ENCODE results near the gene CUL9. TPM values are rescaled to one million over a fixed set of nuclear protein-coding genes. Genes with fewer than 3 reads are reported as not detected.

Gene CUL9
- total RNA-seq, 4 donors from 2014 or later = 31.0 to 52.6 (median 38.8) TPM

DNA sequence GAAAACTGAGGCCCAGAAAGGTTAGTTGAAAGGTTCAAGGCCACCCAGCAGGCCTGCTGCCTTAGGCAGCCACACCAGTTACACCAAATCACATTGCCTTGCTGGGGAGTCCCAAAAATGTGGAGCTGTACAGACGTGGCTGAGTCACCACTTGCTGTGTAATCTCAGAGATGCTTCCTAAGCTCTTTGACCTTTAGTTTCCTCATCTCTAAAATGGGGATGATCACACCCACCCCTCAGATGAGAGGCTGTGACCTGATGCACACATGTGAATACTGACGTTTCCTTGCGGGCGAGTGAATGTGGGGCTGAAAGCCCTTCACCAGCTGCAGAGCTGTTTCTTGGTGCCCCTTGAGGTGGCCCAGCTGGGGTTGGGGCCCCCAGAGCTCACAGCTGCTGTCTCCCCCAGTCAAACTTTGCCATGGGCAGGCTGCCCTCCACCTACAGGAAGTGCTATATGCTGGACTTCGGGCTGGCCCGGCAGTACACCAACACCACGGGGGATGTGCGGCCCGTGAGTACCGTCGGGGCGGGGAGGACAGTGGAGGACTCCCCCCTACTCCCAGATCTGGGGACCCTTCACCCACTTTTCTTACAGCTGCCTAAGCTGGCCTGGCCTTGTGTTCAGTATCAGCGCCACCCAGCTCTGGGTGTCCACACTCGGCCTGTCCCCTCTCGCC lies 72.3 kb downstream of the CUL9 start:
- TF ChIP-seq POLR2A (IDR thresholded peaks at IDR 0.05) = no peak
- TF ChIP-seq, protein P1, sequence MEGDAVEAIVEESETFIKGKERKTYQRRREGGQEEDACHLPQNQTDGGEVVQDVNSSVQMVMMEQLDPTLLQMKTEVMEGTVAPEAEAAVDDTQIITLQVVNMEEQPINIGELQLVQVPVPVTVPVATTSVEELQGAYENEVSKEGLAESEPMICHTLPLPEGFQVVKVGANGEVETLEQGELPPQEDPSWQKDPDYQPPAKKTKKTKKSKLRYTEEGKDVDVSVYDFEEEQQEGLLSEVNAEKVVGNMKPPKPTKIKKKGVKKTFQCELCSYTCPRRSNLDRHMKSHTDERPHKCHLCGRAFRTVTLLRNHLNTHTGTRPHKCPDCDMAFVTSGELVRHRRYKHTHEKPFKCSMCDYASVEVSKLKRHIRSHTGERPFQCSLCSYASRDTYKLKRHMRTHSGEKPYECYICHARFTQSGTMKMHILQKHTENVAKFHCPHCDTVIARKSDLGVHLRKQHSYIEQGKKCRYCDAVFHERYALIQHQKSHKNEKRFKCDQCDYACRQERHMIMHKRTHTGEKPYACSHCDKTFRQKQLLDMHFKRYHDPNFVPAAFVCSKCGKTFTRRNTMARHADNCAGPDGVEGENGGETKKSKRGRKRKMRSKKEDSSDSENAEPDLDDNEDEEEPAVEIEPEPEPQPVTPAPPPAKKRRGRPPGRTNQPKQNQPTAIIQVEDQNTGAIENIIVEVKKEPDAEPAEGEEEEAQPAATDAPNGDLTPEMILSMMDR (IDR thresholded peaks at IDR 0.05) = no peak
- Histone ChIP-seq H3K27me3 (no peaks in the 10 kb centered on the region), H3K4me3 (no peak overlapping the region), H3K27ac (no peak overlapping the region), H3K9me3 (no peaks in the 10 kb centered on the region), H3K36me3 (no peaks in the 10 kb centered on the region), H3K4me1 (no peaks in the 10 kb centered on the region)
- DNase-seq = no peak
- intact Hi-C loops (cut with DNase I; ENCODE audit: low total_unique reads) = no loop called here

DNA sequence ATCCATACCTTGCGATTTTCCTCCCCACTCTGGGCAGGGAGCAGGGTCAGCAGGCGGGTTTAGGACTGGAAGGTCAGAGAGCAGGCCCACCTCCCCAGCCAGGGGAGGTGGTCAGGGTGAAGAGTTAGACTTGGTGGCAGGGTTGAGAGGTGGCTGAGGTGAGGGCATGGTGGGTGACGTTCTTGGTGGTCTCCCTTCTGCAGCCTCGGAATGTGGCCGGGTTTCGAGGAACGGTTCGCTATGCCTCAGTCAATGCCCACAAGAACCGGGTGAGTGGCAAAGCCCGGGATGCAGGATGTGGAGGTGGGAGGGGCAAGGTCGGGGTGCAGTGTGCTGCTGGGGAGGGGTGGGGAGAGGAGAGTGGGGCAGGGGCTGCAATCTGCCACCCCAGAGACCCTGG lies 72.8 kb downstream of the CUL9 start:
- Histone ChIP-seq H3K27me3 (no peaks in the 10 kb centered on the region), H3K4me3 (no peak overlapping the region), H3K27ac (no peak overlapping the region), H3K36me3 (no peaks in the 10 kb centered on the region), H3K9me3 (no peaks in the 10 kb centered on the region), H3K4me1 (no peaks in the 10 kb centered on the region)
- DNase-seq = no peak
- intact Hi-C loops (cut with DNase I; ENCODE audit: low total_unique reads) = no loop called here
- TF ChIP-seq POLR2A (IDR thresholded peaks at IDR 0.05) = no peak
- TF ChIP-seq, protein P1 (IDR thresholded peaks at IDR 0.05) = no peak

DNA sequence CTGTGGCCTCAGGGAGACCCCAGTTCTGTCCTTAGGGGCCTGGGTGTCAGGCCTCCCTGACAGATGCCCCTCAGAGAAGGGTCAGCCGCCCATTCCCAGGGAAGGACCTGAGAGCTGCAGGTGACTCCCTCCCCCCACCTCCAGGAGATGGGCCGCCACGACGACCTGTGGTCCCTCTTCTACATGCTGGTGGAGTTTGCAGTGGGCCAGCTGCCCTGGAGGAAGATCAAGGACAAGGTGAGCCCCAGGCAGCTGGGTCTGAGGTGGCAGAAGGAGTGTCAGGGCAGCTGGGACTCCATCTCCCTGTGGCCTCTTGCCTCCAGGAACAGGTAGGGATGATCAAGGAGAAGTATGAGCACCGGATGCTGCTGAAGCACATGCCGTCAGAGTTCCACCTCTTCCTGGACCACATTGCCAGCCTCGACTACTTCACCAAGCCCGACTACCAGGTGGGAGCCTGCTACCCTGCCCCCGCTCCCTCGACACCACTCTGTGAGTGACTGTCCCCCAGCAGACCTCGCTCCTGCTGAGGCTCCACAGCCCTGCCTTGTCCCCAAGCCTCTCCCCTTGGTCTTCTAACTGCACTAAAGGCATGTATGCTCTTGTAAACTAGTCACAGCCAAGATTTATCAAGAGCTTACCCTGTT lies 73.5 kb downstream of the CUL9 start:
- TF ChIP-seq, protein P1 (IDR thresholded peaks at IDR 0.05) = no peak
- TF ChIP-seq POLR2A (IDR thresholded peaks at IDR 0.05) = no peak

DNA sequence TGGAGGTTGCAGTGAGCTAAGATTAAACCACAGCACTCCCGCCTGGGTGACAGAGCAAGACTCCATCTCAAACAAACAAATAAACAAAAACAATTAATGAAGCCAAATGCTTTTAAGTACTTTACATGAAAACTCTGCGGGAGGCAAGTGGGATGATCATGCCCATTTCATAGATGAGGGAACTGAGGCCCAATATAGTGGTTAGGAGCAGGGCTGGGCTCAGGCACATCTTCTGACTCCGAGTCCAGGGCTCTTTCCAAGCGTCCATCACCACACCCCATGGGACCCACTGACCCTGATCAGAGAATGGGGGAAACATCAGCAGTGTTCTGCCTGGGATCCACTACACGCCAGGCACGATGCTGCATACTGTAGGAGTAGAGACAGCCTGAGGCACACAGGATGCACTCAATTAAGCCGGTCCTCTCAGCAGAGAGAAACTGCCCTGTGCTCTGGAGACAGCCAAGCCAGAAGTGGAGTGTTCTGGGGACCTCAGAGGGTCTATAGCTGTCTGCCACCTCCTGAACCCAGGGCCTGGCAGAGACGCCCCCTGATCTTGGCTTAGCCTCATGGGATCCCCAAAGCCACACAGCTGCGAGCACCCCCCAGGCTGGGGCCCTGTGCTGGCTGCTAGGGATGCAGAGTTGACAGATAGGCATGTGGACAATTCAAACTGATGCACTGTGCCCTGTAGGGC lies 74.8 kb downstream of the CUL9 start:
- Histone ChIP-seq H3K27me3 (no peaks in the 10 kb centered on the region), H3K9me3 (no peaks in the 10 kb centered on the region), H3K36me3 (no peaks in the 10 kb centered on the region), H3K4me1 (no peaks in the 10 kb centered on the region), H3K27ac (no peak overlapping the region), H3K4me3 (no peak overlapping the region)
- DNase-seq = no peak
- intact Hi-C loops (cut with DNase I; ENCODE audit: low total_unique reads) = no loop called here
- TF ChIP-seq, protein P1 (IDR thresholded peaks at IDR 0.05) = no peak

More for the DNA sequence above, 73.5 kb downstream of the CUL9 start:
- Histone ChIP-seq H3K36me3 (no peaks in the 10 kb centered on the region), H3K4me3 (no peak overlapping the region), H3K9me3 (no peaks in the 10 kb centered on the region), H3K27me3 (no peaks in the 10 kb centered on the region), H3K27ac (no peak overlapping the region), H3K4me1 (no peaks in the 10 kb centered on the region)
- intact Hi-C loops (cut with DNase I; ENCODE audit: low total_unique reads) = no loop called here
- DNase-seq = no peak
